IMR-90 (cell line): ENCODE data around the gene RCAN2.

Source experiments
- BHLHE40 ChIP-seq: fragments of 150-350 bp; IDR thresholded peaks from 2 replicates; pipeline ENCODE4 v1.6.1; 2016; ENCODE audit warnings: mild to moderate bottlenecking, low read depth, low read length
- CEBPB ChIP-seq: IDR thresholded peaks from 2 replicates; pipeline ENCODE4 v1.6.1; 2012; ENCODE audit warnings: low read depth, low read length, improper control_type of control experiment
- CTCF ChIP-seq: conservative IDR thresholded peaks from 2 replicates; pipeline ENCODE4 v1.5.1; 2012; ENCODE audit warnings: mild to moderate bottlenecking, low read depth, low read length, improper control_type of control experiment
- ELK1 ChIP-seq: fragments of 150-350 bp; IDR thresholded peaks from 2 replicates; pipeline ENCODE4 v1.6.1; 2016; ENCODE audit warnings: low read depth, mild to moderate bottlenecking, low read length, moderate library complexity, borderline replicate concordance
- MAFK ChIP-seq: IDR thresholded peaks from 2 replicates; pipeline ENCODE4 v1.6.1; 2012; ENCODE audit warnings: low read depth, low read length, improper control_type of control experiment
- MAZ ChIP-seq: IDR thresholded peaks from 2 replicates; pipeline ENCODE4 v1.6.1; 2012; ENCODE audit warnings: low read depth, mild to moderate bottlenecking, low read length, improper control_type of control experiment, moderate library complexity, borderline replicate concordance
- MXI1 ChIP-seq: IDR thresholded peaks from 2 replicates; pipeline ENCODE4 v1.6.1; 2012; ENCODE audit warnings: low read depth, mild to moderate bottlenecking, low read length, moderate library complexity, borderline replicate concordance
- POLR2A ChIP-seq: IDR thresholded peaks from 2 replicates; pipeline ENCODE4 v1.6.1; 2012; ENCODE audit warnings: mild to moderate bottlenecking, low read depth, low read length
- RAD21 ChIP-seq: IDR thresholded peaks from 2 replicates; pipeline ENCODE4 v1.6.1; 2012; ENCODE audit warnings: low read length, improper control_type of control experiment
- RCOR1 ChIP-seq: IDR thresholded peaks from 2 replicates; pipeline ENCODE4 v1.6.1; 2012; ENCODE audit warnings: mild to moderate bottlenecking, low read length, improper control_type of control experiment; ENCODE audit not compliant: insufficient replicate concordance
- RFX5 ChIP-seq: IDR thresholded peaks from 2 replicates; pipeline ENCODE4 v1.8.0; 2012; ENCODE audit warnings: low read depth, mild to moderate bottlenecking, low read length, moderate library complexity
- SMC3 ChIP-seq: fragments of 150-350 bp; IDR thresholded peaks from 2 replicates; pipeline ENCODE4 v1.6.1; 2016; ENCODE audit warnings: low read depth, mild to moderate bottlenecking, antibody characterized with exemption, low read length, moderate library complexity
- USF2 ChIP-seq: fragments of 150-350 bp; IDR thresholded peaks from 2 replicates; pipeline ENCODE4 v1.6.1; 2017; ENCODE audit warnings: mild to moderate bottlenecking, antibody characterized with exemption, low read length, low read depth

GRCh38 chr6:46378161-46378881 lies 112.9 kb downstream of the RCAN2 start:
- TF ChIP-seq CTCF (no peak), USF2 (no peak), POLR2A (no peak), CEBPB (no peak), RFX5 (no peak), BHLHE40 (no peak), RCOR1 (no peak), MAFK (no peak), SMC3 (no peak), MXI1 (no peak), ELK1 (no peak), RAD21 (no peak), MAZ (no peak)
